HEK293 (cell line): ENCODE measurements around the gene LAD1.

ENCODE experiments used
- CTCF ChIA-PET: fragments of 350-600 bp; formaldehyde crosslinking; extraction: SDS; loops from one replicate; lab custom pipeline; 2021; ENCODE audit warnings: antibody characterized with exemption; lab: Yijun Ruan, JAX
- POLR2A ChIA-PET: fragments of 300-600 bp; formaldehyde crosslinking; extraction: SDS; loops from one replicate; lab custom pipeline; 2020; ENCODE audit warnings: antibody characterized with exemption, inconsistent platforms; lab: Yijun Ruan, JAX
- H3K27ac ChIP-seq: fragments of 200-500 bp; sonication (Bioruptor generic); 2 replicates; pipeline ENCODE4 v1.5.1; 2014; ENCODE audit warnings: low read depth, low read length, control low read depth, inconsistent platforms; ENCODE audit errors: extremely low read depth
- H3K36me3 ChIP-seq, 2 experiments: fragments of 200-500 bp in 1 of 2; sonication (Bioruptor generic) in 1 of 2; 1 replicate in 1 of 2; 2 replicates in 1 of 2; pipeline ENCODE4 v1.5.1; 2014 to 2017; ENCODE audit warnings: inconsistent platforms in 2 of 2, low read length in 2 of 2; ENCODE audit not compliant: control insufficient read depth in 2 of 2, insufficient read depth in 1 of 2
- H3K4me1 ChIP-seq: fragments of 200-500 bp; sonication (Bioruptor generic); 2 replicates; pipeline ENCODE4 v1.5.1; 2014; ENCODE audit warnings: mild to moderate bottlenecking, low read length, inconsistent platforms; ENCODE audit not compliant: control insufficient read depth, insufficient read depth
- H3K4me3 ChIP-seq: 2 replicates; pipeline ENCODE4 v1.5.1; 2011; ENCODE audit warnings: low read depth, mild to moderate bottlenecking, control low read depth, low read length, moderate library complexity
- H3K9me3 ChIP-seq: fragments of 200-500 bp; sonication (Bioruptor generic); 2 replicates; pipeline ENCODE4 v1.5.1; 2014; ENCODE audit warnings: low read depth, low read length, inconsistent platforms; ENCODE audit not compliant: control insufficient read depth, insufficient read depth
- EGR2 ChIP-seq: fragments of 450-650 bp; formaldehyde crosslinking; IDR thresholded peaks from 2 replicates; pipeline ENCODE4 v1.5.1; 2016; ENCODE audit warnings: low read depth, missing biosample characterization, missing genetic modification characterization
- KLF1 ChIP-seq: fragments of 450-650 bp; formaldehyde crosslinking; IDR thresholded peaks from 2 replicates; pipeline ENCODE4 v1.5.1; 2016; ENCODE audit warnings: missing biosample characterization, missing genetic modification characterization
- RBAK ChIP-seq: fragments of 450-650 bp; formaldehyde crosslinking; IDR thresholded peaks from 2 replicates; pipeline ENCODE4 v1.5.1; 2016; ENCODE audit warnings: missing biosample characterization, missing genetic modification characterization
- ZEB2 ChIP-seq: fragments of 450-650 bp; formaldehyde crosslinking; IDR thresholded peaks from 2 replicates; pipeline ENCODE4 v1.5.1; 2016; ENCODE audit warnings: missing biosample characterization, missing genetic modification characterization
- ZFHX2 ChIP-seq: fragments of 450-650 bp; formaldehyde crosslinking; conservative IDR thresholded peaks from 2 replicates; pipeline ENCODE4 v1.5.1; 2016; ENCODE audit warnings: missing biosample characterization, missing genetic modification characterization
- ZNF266 ChIP-seq: fragments of 450-650 bp; formaldehyde crosslinking; IDR thresholded peaks from 2 replicates; pipeline ENCODE4 v1.5.1; 2016; ENCODE audit warnings: missing biosample characterization, missing genetic modification characterization, low read depth
- ZNF366 ChIP-seq: fragments of 450-650 bp; formaldehyde crosslinking; conservative IDR thresholded peaks from 2 replicates; pipeline ENCODE4 v1.5.1; 2016; ENCODE audit warnings: missing biosample characterization, missing genetic modification characterization
- TF ChIP-seq, protein P1 (sequence below): fragments of 450-650 bp; IDR thresholded peaks from 2 replicates; pipeline ENCODE4 v1.5.1; 2018; ENCODE audit warnings: missing biosample characterization, missing genetic modification characterization
- TF ChIP-seq, protein P2 (sequence below): fragments of 450-650 bp; formaldehyde crosslinking; conservative IDR thresholded peaks from 2 replicates; pipeline ENCODE4 v1.5.1; 2016; ENCODE audit warnings: low read depth, missing biosample characterization, missing genetic modification characterization
- TF ChIP-seq, protein P3 (sequence below): fragments of 450-650 bp; formaldehyde crosslinking; IDR thresholded peaks from 2 replicates; pipeline ENCODE4 v1.5.1; 2016; ENCODE audit warnings: missing biosample characterization, missing genetic modification characterization
- TF ChIP-seq, protein P4 (sequence below): fragments of 450-650 bp; formaldehyde crosslinking; IDR thresholded peaks from 2 replicates; pipeline ENCODE4 v1.5.0; 2017; ENCODE audit warnings: missing biosample characterization, missing genetic modification characterization, borderline replicate concordance
- TF ChIP-seq, protein P5 (sequence below): fragments of 450-650 bp; formaldehyde crosslinking; IDR thresholded peaks from 2 replicates; pipeline ENCODE4 v1.5.1; 2016; ENCODE audit warnings: missing biosample characterization, missing genetic modification characterization

The LAD1 gene

DNA sequence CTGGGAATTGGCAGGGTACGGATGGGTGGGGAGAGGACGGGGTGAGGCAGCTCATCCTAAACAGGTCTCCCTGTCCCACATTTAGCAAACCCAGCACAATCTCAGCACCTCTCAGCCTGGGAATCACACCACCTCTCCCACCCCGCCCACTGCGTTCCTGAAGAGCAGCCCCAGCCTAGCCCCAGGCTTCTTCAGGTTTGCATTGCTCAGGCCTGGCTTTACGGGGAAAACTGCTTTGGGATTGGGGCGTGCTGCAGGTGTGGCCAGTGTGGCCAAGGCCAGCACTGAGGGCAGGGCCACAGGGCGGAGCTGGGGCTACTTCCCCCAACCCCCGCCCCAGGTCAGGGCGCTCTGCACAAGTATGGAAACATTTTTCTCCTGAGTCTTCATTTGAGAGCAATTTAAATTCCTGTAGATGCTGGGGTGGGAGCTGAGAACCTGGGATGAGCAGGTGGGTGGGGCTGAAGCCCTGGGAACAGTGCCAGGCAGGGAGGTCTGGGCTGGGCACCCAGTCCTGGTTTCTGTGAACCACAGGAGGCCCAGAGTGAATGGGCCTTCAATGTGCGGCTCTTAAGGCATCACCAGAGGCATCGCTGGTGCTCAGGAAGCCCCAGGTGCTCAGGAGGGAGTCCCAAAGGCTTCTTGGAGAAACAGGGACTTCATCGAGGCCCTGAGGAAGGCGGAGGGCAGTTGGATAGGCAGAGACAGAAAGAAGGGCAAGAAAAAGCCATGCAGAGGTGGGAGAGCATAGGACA, 45.8 kb downstream of the LAD1 start:
- Histone ChIP-seq H3K36me3 (no peaks in the 10 kb centered on the region), H3K4me1 (no peaks in the 10 kb centered on the region), H3K9me3 (no peaks in the 10 kb centered on the region), H3K4me3 (no peak overlapping the region), H3K27ac (no peak overlapping the region)
- POLR2A ChIA-PET = no interaction called here
- TF ChIP-seq, protein P1, sequence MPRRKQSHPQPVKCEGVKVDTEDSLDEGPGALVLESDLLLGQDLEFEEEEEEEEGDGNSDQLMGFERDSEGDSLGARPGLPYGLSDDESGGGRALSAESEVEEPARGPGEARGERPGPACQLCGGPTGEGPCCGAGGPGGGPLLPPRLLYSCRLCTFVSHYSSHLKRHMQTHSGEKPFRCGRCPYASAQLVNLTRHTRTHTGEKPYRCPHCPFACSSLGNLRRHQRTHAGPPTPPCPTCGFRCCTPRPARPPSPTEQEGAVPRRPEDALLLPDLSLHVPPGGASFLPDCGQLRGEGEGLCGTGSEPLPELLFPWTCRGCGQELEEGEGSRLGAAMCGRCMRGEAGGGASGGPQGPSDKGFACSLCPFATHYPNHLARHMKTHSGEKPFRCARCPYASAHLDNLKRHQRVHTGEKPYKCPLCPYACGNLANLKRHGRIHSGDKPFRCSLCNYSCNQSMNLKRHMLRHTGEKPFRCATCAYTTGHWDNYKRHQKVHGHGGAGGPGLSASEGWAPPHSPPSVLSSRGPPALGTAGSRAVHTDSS (tag by site-specific recombination) = no peak
- TF ChIP-seq, protein P2, sequence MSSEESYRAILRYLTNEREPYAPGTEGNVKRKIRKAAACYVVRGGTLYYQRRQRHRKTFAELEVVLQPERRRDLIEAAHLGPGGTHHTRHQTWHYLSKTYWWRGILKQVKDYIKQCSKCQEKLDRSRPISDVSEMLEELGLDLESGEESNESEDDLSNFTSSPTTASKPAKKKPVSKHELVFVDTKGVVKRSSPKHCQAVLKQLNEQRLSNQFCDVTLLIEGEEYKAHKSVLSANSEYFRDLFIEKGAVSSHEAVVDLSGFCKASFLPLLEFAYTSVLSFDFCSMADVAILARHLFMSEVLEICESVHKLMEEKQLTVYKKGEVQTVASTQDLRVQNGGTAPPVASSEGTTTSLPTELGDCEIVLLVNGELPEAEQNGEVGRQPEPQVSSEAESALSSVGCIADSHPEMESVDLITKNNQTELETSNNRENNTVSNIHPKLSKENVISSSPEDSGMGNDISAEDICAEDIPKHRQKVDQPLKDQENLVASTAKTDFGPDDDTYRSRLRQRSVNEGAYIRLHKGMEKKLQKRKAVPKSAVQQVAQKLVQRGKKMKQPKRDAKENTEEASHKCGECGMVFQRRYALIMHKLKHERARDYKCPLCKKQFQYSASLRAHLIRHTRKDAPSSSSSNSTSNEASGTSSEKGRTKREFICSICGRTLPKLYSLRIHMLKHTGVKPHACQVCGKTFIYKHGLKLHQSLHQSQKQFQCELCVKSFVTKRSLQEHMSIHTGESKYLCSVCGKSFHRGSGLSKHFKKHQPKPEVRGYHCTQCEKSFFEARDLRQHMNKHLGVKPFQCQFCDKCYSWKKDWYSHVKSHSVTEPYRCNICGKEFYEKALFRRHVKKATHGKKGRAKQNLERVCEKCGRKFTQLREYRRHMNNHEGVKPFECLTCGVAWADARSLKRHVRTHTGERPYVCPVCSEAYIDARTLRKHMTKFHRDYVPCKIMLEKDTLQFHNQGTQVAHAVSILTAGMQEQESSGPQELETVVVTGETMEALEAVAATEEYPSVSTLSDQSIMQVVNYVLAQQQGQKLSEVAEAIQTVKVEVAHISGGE (tag by site-specific recombination) = no peak
- peak; percentile 87 for TF ChIP-seq KLF1 (tag by site-specific recombination)
- TF ChIP-seq, protein P3, sequence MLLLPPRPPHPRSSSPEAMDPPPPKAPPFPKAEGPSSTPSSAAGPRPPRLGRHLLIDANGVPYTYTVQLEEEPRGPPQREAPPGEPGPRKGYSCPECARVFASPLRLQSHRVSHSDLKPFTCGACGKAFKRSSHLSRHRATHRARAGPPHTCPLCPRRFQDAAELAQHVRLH = no peak
- CTCF ChIA-PET = interaction anchor here (0.6 to 1.6 kb wide), 4 partner anchors 8 to 99 kb away, joined by 3 to 10 read pairs (median 4); no protein-coding TSS in a partner anchor

DNA sequence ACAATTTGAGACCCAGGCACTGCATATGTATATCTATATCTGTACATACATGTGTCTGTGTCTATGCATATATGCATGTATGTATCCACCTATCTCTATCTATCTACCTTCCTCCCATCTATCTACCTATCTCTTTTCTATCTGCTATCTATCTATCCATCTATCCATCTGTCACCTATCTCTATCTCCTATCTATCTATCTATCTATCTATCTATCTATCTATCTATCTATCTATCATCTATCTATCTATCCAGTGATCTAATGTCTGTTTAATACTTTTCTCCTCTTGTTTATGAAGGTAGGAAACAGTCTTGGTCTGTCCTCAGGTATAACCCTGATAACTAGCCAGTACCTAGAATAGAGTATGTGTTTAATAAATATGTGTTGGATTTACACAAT, 47.5 kb downstream of the LAD1 start:
- TF ChIP-seq ZEB2 (tag by site-specific recombination) (no peak), ZNF366 (0 out of 2 replicates have a peak, but pooled peaks have one; percentile 22)
- no peaks in the 10 kb centered on the region for H3K36me3 ChIP-seq
- ChIA-PET CTCF (no interaction called here), POLR2A (no interaction called here)
- no peaks in the 10 kb centered on the region for H3K4me1 ChIP-seq
- H3K27ac ChIP-seq = no peak overlapping the region
- H3K9me3 ChIP-seq = no peaks in the 10 kb centered on the region
- H3K4me3 ChIP-seq = no peak overlapping the region

DNA sequence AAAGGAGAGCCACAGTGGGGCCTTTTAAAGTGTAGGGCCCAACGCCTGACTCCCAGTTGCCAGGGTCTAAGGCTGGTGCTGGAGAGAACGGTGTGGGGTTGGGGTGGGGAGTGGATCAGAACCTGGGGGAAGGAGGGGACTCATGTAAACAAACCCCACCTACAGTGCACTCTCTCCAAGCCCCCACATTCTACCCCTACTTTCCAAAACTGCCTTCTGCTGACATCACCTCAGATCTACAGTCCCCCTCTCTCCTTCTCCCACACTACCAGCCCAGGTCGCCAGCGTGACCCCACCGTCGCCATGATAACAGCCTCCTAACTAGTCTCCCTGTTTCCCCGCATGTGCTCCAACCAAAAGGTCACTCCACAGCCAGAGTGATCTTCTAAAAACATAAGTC, 48.2 kb downstream of the LAD1 start:
- POLR2A ChIA-PET = no interaction called here
- Histone ChIP-seq H3K27ac (no peak overlapping the region), H3K9me3 (no peaks in the 10 kb centered on the region), H3K36me3 (no peaks in the 10 kb centered on the region), H3K4me1 (no peaks in the 10 kb centered on the region), H3K4me3 (no peak overlapping the region)
- CTCF ChIA-PET = interaction anchor here (3.1 kb wide), 1 partner anchor 97 kb away, joined by 15 read pairs; no protein-coding TSS in a partner anchor
- no peak for TF ChIP-seq ZNF266
- TF ChIP-seq, protein P4, sequence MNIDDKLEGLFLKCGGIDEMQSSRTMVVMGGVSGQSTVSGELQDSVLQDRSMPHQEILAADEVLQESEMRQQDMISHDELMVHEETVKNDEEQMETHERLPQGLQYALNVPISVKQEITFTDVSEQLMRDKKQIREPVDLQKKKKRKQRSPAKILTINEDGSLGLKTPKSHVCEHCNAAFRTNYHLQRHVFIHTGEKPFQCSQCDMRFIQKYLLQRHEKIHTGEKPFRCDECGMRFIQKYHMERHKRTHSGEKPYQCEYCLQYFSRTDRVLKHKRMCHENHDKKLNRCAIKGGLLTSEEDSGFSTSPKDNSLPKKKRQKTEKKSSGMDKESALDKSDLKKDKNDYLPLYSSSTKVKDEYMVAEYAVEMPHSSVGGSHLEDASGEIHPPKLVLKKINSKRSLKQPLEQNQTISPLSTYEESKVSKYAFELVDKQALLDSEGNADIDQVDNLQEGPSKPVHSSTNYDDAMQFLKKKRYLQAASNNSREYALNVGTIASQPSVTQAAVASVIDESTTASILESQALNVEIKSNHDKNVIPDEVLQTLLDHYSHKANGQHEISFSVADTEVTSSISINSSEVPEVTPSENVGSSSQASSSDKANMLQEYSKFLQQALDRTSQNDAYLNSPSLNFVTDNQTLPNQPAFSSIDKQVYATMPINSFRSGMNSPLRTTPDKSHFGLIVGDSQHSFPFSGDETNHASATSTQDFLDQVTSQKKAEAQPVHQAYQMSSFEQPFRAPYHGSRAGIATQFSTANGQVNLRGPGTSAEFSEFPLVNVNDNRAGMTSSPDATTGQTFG (tag by site-specific recombination) = no peak
- no peak for TF ChIP-seq RBAK (tag by site-specific recombination)
- TF ChIP-seq ZFHX2 (tag by site-specific recombination) = peak; percentile 54; the same call in 1 of the 2 replicates
- peak; percentile 69 for TF ChIP-seq EGR2
- TF ChIP-seq, protein P5, sequence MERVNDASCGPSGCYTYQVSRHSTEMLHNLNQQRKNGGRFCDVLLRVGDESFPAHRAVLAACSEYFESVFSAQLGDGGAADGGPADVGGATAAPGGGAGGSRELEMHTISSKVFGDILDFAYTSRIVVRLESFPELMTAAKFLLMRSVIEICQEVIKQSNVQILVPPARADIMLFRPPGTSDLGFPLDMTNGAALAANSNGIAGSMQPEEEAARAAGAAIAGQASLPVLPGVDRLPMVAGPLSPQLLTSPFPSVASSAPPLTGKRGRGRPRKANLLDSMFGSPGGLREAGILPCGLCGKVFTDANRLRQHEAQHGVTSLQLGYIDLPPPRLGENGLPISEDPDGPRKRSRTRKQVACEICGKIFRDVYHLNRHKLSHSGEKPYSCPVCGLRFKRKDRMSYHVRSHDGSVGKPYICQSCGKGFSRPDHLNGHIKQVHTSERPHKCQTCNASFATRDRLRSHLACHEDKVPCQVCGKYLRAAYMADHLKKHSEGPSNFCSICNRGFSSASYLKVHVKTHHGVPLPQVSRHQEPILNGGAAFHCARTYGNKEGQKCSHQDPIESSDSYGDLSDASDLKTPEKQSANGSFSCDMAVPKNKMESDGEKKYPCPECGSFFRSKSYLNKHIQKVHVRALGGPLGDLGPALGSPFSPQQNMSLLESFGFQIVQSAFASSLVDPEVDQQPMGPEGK = no peak
